Dendritic cell treated with granulocyte-macrophage colony-stimulating factor and Interleukin-4, amounts not matched to agents 40 ng/mL and 50 ng/mL, for 4 days (primary cell): Measurements from ENCODE around the gene SLC12A8.

ENCODE experiments used
- H3K27ac Mint-ChIP-seq: one replicate; pipeline ENCODE4 v1.8.0; 2022; ENCODE audit warnings: mild to moderate bottlenecking, mixed read lengths
- H3K27me3 Mint-ChIP-seq: one replicate; pipeline ENCODE4 v1.8.0; 2022; ENCODE audit warnings: mild to moderate bottlenecking, mixed read lengths
- H3K36me3 Mint-ChIP-seq: one replicate; pipeline ENCODE4 v1.8.0; 2022; ENCODE audit warnings: low read depth, mixed read lengths
- H3K4me1 Mint-ChIP-seq: one replicate; pipeline ENCODE4 v1.8.0; 2022; ENCODE audit warnings: low read depth, mixed read lengths
- H3K4me3 Mint-ChIP-seq: one replicate; pipeline ENCODE4 v1.8.0; 2022; ENCODE audit warnings: mild to moderate bottlenecking, moderate library complexity, mixed read lengths
- H3K9me3 Mint-ChIP-seq: one replicate; pipeline ENCODE4 v1.8.0; 2022; ENCODE audit warnings: mixed read lengths
- intact Hi-C: fragments of 100-400 bp; cut with micrococcal nuclease; formaldehyde crosslinking; loops from one replicate; pipeline ENCODE4 v1.15.0; 2022

The SLC12A8 gene

GRCh38 chr3:125051715-125052581, 160.6 kb downstream of the SLC12A8 start:
- Mint-ChIP-seq H3K27me3 (peaks cover 32% of the 10 kb centered on the region), H3K9me3 (no peaks in the 10 kb centered on the region), H3K36me3 (peaks cover 11% of the 10 kb centered on the region), H3K27ac (peak overlapping the region; percentile 63), H3K4me3 (peak overlapping the region; percentile 24), H3K4me1 (peaks cover 38% of the 10 kb centered on the region)
- intact Hi-C loops, result no loop called here

DNA sequence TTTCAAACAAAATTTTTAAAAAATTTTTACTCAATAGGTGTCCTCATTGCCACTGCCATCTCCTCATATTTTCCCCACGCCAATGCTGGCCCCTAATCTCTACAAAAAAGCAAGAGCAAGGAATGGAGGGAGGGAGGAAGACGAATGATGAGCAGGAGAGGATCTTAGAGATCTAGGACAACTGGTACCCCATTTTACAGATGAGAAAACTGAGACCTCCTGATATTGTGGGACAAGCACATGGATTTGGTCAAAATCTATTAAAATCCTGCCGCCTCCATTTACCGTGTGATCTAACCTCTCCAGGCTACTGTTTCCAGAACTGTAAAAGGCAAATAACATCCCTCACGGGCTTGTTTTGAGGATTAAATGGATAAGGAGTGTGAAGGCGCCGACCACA, 161.3 kb downstream of the SLC12A8 start:
- Mint-ChIP-seq H3K36me3 (peaks cover 11% of the 10 kb centered on the region), H3K27ac (peak overlapping the region; percentile 63), H3K9me3 (no peaks in the 10 kb centered on the region), H3K4me1 (peaks cover 38% of the 10 kb centered on the region), H3K27me3 (peaks cover 28% of the 10 kb centered on the region), H3K4me3 (no peak overlapping the region)
- intact Hi-C loops, result no loop called here

DNA sequence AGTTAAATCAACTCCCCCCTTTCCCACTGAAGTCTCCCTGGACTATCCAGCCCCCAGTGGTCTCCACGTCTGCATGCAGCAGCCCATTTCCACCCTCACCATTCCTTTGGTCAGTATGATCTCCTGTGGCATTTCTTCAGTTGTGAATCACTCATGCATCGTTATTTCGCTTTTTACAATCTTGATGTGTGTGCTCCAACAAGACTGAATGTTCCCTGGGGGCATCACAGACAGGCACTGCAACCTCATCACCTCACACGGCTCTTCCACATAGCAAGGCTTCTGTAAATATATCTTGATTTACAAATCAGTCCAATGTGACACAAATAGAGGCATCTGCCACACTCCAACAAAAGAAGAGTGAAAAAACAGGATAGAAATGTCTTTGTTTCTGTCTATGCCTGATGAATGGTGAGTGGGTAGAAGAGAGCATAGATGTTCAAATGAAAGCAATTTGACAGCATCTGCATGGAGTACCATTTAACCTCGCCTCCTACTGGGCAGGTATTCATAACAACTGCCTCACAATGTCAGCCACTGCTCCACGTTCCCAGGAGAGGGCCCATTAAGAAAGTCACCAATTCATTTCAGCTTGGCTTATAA, 162.0 kb downstream of the SLC12A8 start:
- Mint-ChIP-seq H3K27ac (no peak overlapping the region), H3K4me1 (peaks cover 38% of the 10 kb centered on the region), H3K36me3 (peaks cover 11% of the 10 kb centered on the region), H3K27me3 (peaks cover 27% of the 10 kb centered on the region), H3K9me3 (no peaks in the 10 kb centered on the region), H3K4me3 (no peak overlapping the region)
- intact Hi-C loops, result no loop called here

DNA sequence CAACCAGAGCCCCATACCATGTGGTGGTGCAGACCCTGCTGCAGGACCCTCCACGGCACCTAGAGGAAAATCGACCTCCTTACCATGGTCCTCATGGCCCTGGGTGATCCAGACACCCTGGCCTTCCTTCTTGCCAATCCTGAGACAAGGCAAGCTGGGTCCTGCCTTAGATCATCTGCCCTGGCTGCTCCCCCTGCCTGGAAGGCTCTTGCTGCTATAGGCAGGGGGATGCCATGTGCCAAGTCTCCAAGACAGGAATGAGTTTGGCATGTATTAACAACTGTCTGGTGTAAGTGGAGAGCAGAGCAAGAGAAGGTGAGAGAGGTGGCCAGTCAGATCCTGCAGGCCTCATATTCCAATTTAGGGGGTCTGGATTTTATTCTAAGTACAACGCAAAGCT, 164.3 kb downstream of the SLC12A8 start:
- intact Hi-C loops, result no loop called here
- H3K27me3 Mint-ChIP-seq, result peaks cover 13% of the 10 kb centered on the region
- H3K4me3 Mint-ChIP-seq, result no peak overlapping the region
- peaks cover 6% of the 10 kb centered on the region for H3K36me3 Mint-ChIP-seq
- H3K27ac Mint-ChIP-seq, result no peak overlapping the region
- H3K4me1 Mint-ChIP-seq, result peaks cover 20% of the 10 kb centered on the region
- no peaks in the 10 kb centered on the region for H3K9me3 Mint-ChIP-seq

DNA sequence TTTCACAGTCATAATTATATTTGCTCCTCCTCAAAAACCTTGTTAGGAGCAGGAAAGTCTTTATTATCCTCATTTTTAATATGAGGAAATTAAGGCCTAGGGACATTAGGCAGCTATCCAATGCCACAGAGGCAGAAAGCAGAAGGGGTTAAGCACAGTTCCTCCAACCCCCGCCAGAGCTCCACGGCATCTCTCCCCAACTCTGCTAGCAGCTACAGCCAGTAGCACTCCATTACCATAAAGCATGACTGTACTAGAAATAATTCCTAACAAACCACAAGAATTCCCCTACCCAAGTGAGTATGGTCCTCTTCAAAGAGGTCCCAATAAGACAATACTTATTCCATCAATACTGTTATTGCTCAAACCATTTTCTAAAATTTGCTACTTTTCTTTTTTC, 166.6 kb downstream of the SLC12A8 start:
- peaks cover 6% of the 10 kb centered on the region for H3K36me3 Mint-ChIP-seq
- H3K27me3 Mint-ChIP-seq, result no peaks in the 10 kb centered on the region
- intact Hi-C loops, result no loop called here
- H3K27ac Mint-ChIP-seq, result no peak overlapping the region
- no peak overlapping the region for H3K4me3 Mint-ChIP-seq
- H3K4me1 Mint-ChIP-seq, result no peaks in the 10 kb centered on the region
- H3K9me3 Mint-ChIP-seq, result no peaks in the 10 kb centered on the region

DNA sequence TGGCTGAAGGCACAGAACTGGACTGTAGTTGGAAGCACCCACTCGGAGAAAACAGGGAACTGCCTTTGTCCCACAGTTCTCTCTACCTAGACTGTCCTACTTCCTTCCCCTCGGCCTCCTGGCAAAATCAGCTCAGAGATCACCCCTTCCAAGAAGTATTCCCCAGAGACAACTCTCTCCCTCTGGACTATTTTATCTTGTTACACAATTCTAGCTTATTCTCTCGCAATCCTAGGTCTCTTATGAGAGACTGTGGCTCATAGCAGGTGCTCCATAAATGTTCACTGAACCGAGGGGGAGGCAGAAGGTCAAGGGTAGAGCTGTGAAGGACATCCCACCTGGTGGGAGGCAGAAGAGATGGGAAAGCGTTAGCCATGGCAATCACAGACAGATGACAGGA, 167.4 kb downstream of the SLC12A8 start:
- Mint-ChIP-seq H3K27ac (no peak overlapping the region), H3K9me3 (no peaks in the 10 kb centered on the region), H3K4me1 (no peaks in the 10 kb centered on the region)

DNA sequence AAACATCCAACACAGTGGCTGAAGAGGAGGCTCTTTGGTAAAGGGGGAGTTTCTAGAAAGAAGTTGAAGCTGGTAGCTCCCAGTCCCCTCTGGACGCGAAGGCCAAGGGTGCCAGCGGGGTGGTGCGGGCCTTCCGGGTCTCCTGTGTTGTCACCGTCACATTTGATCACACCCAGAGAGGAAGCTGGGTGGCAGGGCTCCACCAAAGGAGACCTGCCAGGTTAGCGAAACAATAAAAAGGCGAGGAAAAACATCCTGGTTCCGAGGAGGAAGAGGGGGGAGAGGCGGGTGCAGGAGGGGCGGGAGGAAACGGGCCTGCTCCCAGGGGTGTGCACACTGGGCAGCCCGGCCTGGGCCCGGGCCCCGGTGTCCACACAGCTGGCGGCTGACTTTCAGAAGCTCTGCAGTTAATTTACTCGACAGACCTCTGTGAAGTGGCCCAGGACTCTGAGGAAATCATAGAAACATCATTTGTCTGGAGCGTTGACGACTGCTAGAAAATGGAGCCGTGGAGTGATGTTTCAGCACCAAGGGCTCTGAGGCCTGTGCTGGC, 168.9 kb downstream of the SLC12A8 start:
- no peak overlapping the region for H3K27ac Mint-ChIP-seq
- intact Hi-C loops, result no loop called here
- H3K36me3 Mint-ChIP-seq, result no peaks in the 10 kb centered on the region
- no peak overlapping the region for H3K4me3 Mint-ChIP-seq
- H3K27me3 Mint-ChIP-seq, result peaks cover 2% of the 10 kb centered on the region
- H3K4me1 Mint-ChIP-seq, result no peaks in the 10 kb centered on the region
- H3K9me3 Mint-ChIP-seq, result no peaks in the 10 kb centered on the region

More for the DNA sequence above, 167.4 kb downstream of the SLC12A8 start:
- Mint-ChIP-seq H3K36me3 (peaks cover 1% of the 10 kb centered on the region), H3K4me3 (no peak overlapping the region), H3K27me3 (peaks cover under 1% of the 10 kb centered on the region)
- intact Hi-C loops, result no loop called here

DNA sequence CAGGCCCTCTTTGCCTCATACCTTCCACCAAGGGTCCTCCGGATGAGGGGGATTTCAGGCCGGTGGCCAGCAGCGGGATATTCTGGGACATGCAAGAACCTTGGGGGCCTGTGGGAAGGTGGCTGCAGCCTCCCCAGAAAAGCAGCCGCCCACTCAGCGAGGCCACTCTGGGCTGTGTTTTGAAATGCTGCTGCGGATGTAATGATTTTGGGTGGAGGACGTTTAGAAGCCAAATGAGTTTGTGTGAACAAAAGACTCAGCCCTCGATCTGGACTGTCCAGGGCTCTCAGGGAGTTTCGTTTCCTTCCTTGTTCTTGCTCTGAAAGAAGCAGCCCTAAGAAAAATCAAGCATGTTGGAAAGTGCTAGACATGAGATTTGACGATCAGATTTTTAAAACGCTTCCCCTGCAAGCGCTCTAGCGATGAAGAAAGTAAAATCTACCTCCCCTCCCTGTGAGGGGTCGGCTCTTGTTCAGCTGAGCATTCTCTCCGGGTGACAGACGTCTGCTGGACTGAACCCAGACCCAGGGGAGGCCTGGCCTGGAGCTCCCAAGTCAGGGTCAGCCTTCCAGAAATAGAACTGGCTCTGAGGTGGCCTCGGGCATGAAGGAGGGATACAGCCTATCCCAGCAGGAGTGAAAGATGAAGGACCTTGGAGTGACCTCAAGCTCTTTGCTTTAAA, 169.7 kb downstream of the SLC12A8 start:
- peaks cover 2% of the 10 kb centered on the region for H3K27me3 Mint-ChIP-seq
- no peaks in the 10 kb centered on the region for H3K36me3 Mint-ChIP-seq
- no peaks in the 10 kb centered on the region for H3K9me3 Mint-ChIP-seq
- H3K27ac Mint-ChIP-seq, result no peak overlapping the region
- H3K4me1 Mint-ChIP-seq, result no peaks in the 10 kb centered on the region
- no peak overlapping the region for H3K4me3 Mint-ChIP-seq
- intact Hi-C loops, result no loop called here

- H3K27ac Mint-ChIP-seq, result no peak overlapping the region
- intact Hi-C loops, result no loop called here
- peaks cover 6% of the 10 kb centered on the region for H3K36me3 Mint-ChIP-seq
- H3K27me3 Mint-ChIP-seq, result peaks cover 2% of the 10 kb centered on the region
- peaks cover 14% of the 10 kb centered on the region for H3K9me3 Mint-ChIP-seq
- no peaks in the 10 kb centered on the region for H3K4me1 Mint-ChIP-seq
- H3K4me3 Mint-ChIP-seq, result no peak overlapping the region
These were observed 173.1 kb downstream of the SLC12A8 start for GRCh38 chr3:125039131-125040100.

DNA sequence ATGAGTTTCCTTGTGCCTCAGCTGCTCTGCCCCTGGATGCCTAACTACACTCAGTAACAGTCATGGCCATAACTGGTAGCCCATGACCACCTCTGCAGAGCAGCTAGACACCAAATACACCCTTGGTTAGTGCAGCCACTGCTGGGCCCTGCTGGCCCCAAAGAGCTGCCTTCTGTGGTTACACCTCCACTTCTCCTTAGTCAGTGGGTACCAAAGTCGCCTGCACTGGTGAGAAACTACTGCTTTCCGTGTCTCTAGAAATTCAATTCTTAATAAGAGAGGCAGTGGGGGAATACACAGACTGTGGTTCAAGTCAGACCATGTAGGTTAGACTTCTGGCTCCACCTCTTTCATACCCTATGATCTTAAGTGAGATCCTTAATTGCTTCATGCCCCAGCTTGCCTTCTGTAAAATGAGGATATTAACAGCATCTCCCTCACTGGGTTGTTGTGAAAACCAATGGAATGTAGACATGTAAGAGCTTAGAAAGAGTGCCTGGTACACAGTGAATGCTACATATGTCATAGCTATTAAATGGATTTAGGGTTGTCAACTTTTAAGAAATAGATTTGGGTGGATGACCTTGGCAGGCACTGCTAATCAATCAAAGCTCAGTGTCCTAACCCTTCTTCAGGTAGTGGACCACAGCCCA, 174.9 kb downstream of the SLC12A8 start:
- intact Hi-C loops, result no loop called here
- Mint-ChIP-seq H3K36me3 (peaks cover 6% of the 10 kb centered on the region), H3K27ac (no peak overlapping the region), H3K4me3 (no peak overlapping the region), H3K9me3 (peaks cover 16% of the 10 kb centered on the region), H3K4me1 (peaks cover 2% of the 10 kb centered on the region), H3K27me3 (peaks cover 2% of the 10 kb centered on the region)

DNA sequence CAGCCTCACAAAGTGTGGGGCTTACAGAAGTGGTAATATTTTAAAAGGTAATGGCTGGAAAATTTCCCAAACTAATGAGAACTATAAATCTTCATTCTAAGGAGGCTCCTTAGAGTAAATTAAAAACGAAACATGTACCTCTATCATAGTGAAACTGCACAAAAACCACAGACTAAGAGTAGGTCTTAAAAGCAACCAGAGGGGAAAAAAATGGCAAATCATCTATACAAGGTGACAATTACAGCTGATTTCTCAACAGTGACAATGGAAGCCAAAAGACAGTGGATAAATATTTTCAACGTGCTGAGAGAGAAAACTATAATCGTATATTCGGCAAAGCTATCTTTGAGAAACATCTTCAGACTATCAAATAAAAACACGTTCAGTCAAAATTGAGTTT, 177.3 kb downstream of the SLC12A8 start:
- Mint-ChIP-seq H3K27me3 (peaks cover 2% of the 10 kb centered on the region), H3K4me3 (no peak overlapping the region), H3K27ac (no peak overlapping the region), H3K9me3 (peaks cover 16% of the 10 kb centered on the region), H3K4me1 (peaks cover 9% of the 10 kb centered on the region), H3K36me3 (peaks cover 6% of the 10 kb centered on the region)
- intact Hi-C loops, result no loop called here

DNA sequence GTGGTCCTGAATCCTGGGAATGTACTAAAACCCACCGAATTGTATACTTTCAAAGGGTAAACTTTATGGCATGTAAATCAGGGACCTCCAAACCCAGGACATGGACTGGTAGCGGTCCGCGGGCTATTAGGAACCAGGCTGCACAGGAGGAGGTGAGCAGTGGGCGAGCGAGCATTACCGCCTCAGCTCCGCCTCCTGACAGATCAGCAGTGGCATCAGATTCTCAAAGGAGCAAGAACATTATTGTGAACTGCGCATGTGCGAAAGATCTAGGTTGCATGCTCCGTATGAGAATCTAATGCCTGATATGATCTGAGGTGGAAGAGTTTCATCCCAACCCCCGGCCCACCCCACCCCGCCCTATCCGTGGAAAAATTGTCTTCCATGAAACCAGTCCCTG, 178.9 kb downstream of the SLC12A8 start:
- peaks cover 16% of the 10 kb centered on the region for H3K9me3 Mint-ChIP-seq
- H3K4me3 Mint-ChIP-seq, result no peak overlapping the region
- H3K4me1 Mint-ChIP-seq, result peaks cover 9% of the 10 kb centered on the region
- intact Hi-C loops, result no loop called here
- H3K27ac Mint-ChIP-seq, result no peak overlapping the region
- H3K36me3 Mint-ChIP-seq, result peaks cover 14% of the 10 kb centered on the region
- no peaks in the 10 kb centered on the region for H3K27me3 Mint-ChIP-seq

DNA sequence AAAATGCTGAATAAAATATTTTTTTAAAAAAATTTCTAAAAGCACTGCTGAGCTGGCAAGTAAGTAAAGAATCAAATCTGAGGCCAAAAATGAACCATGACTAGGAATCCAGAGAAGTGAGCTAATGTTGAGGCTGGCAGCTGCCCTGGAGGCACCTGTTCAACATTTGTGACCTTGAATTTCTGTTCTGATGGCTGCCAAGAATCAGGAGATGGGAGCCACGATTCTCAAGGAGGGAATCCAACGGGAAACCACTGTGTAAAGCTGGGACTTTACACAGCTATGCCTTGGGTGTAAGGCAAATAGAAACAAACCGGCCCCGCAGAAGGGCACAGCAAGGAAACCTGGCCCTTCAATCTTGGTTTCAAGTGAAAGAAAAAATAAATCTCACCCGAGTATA, 179.4 kb downstream of the SLC12A8 start:
- no peak overlapping the region for H3K27ac Mint-ChIP-seq
- intact Hi-C loops, result no loop called here
- H3K9me3 Mint-ChIP-seq, result peaks cover 16% of the 10 kb centered on the region
- H3K4me3 Mint-ChIP-seq, result no peak overlapping the region
- no peaks in the 10 kb centered on the region for H3K27me3 Mint-ChIP-seq
- H3K36me3 Mint-ChIP-seq, result peaks cover 19% of the 10 kb centered on the region
- H3K4me1 Mint-ChIP-seq, result peaks cover 9% of the 10 kb centered on the region
